Cardiac fibroblast (primary cell): Measurements from ENCODE around the gene CAMK2A.

Experiments
- DNase-seq, 2 donors: peaks; one replicate each; pipeline versions ENCODE4 v3.0.0 to v3.0.0-alpha.2; 2010; ENCODE audit warnings: low read depth in 2 of 2
- H3K4me3 ChIP-seq, 2 donors: replicated peaks in 1 of 2; 1 replicate in 1 of 2; 2 replicates in 1 of 2; pipeline ENCODE4 v1.5.1; 2011; ENCODE audit warnings: low read depth in 2 of 2, low read length in 2 of 2, mild to moderate bottlenecking in 2 of 2, moderate library complexity in 1 of 2
- CTCF ChIP-seq: IDR thresholded peaks from one replicate; pipeline ENCODE4 v1.5.1; 2011; ENCODE audit warnings: low read depth, mild to moderate bottlenecking, low read length, inconsistent platforms

Gene CAMK2A

GRCh38 chr5:150297236-150297890 is 7.8 kb upstream of the CAMK2A start:
- no peak for DNase-seq
- H3K4me3 ChIP-seq: no peak overlapping the region
- no peak for TF ChIP-seq CTCF

GRCh38 chr5:150296496-150296895 is 6.9 kb upstream of the CAMK2A start:
- no peak for DNase-seq
- no peak overlapping the region for H3K4me3 ChIP-seq
- no peak for TF ChIP-seq CTCF

- H3K4me3 ChIP-seq: no peak overlapping the region
- TF ChIP-seq CTCF: no peak
- no peak for DNase-seq
Measured at GRCh38 chr5:150295741-150296486, 6.3 kb upstream of the CAMK2A start.

- DNase-seq: peak; percentile 46 to 69
- no peak overlapping the region for H3K4me3 ChIP-seq
- no peak for TF ChIP-seq CTCF
Measured at GRCh38 chr5:150295172-150295634, 5.6 kb upstream of the CAMK2A start.

GRCh38 chr5:150294551-150295071 is 5.0 kb upstream of the CAMK2A start:
- H3K4me3 ChIP-seq: no peak overlapping the region
- TF ChIP-seq CTCF: no peak
- DNase-seq: no peak

- no peak for TF ChIP-seq CTCF
- no peak for DNase-seq
- H3K4me3 ChIP-seq: no peak overlapping the region
Measured at GRCh38 chr5:150293091-150293941, 3.7 kb upstream of the CAMK2A start.
